Fibroblast of lung (primary cell): ENCODE measurements around the gene TTC22.

Experiments
- CTCF ChIP-seq, 2 donors: IDR thresholded peaks in 1 of 2; conservative IDR thresholded peaks in 1 of 2; 1 replicate in 1 of 2; 2 replicates in 1 of 2; pipeline ENCODE4 v1.5.1; 2011 to 2012; ENCODE audit warnings: low read length in 2 of 2, control low read depth in 1 of 2, inconsistent platforms in 1 of 2, low read depth in 1 of 2, mild to moderate bottlenecking in 1 of 2
- EZH2 ChIP-seq: IDR thresholded peaks from 2 replicates; pipeline ENCODE4 v1.5.1; 2012; ENCODE audit warnings: low read length, control low read depth, mild to moderate bottlenecking; ENCODE audit errors: missing control alignments

GRCh38 chr1:54791880-54792522, 9.1 kb downstream of the TTC22 start:
- TF ChIP-seq CTCF (conservative IDR thresholded peaks at IDR 0.05 in 1 of 2, IDR thresholded peaks at IDR 0.05 in 1 of 2; ENCODE audit: low read depth in 1 of 2, low read length in 2 of 2) (peak; percentile 54 to 79), EZH2 (no peak)
